HG02798 (cell line): ENCODE results near the gene PPIA.
"Not testable (repeated sequence)": the region's sequence is repeated elsewhere in the genome, so short reads cannot be mapped to it uniquely, and the experiment has no call there.

Experiments
- ATAC-seq: cut with Tn5 transposase; IDR thresholded peaks from one replicate; pipeline ENCODE4 v1.9.1; 2021; ENCODE audit warnings: mild to moderate bottlenecking; ENCODE audit not compliant: unreplicated experiment, poor library complexity

PPIA gene

DNA sequence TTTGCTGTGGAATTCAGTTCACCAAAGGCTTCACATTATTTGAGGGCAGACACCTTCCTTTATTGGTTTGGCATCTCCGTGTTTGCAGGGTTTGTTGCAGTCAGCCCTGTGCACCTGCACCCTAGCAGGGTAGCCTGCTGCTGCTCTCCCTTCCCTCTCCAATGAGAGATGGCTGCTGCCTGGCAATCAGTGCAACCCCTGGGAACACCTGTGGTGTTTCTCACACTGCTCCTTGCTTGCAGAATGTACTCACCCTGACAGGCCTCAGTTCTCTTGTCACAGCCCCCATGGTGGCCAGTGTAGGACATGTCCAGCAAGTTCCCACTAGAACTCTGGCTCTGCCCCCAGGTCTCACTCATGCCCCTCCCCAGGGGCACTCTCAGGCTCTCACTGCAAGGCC, 12.1 kb upstream of the PPIA start:
- no peak for ATAC-seq

GRCh38 chr7:44785218-44785617, 11.3 kb upstream of the PPIA start:
- ATAC-seq: not testable (repeated sequence)

GRCh38 chr7:44787041-44787440, 9.4 kb upstream of the PPIA start:
- ATAC-seq: no peak

DNA sequence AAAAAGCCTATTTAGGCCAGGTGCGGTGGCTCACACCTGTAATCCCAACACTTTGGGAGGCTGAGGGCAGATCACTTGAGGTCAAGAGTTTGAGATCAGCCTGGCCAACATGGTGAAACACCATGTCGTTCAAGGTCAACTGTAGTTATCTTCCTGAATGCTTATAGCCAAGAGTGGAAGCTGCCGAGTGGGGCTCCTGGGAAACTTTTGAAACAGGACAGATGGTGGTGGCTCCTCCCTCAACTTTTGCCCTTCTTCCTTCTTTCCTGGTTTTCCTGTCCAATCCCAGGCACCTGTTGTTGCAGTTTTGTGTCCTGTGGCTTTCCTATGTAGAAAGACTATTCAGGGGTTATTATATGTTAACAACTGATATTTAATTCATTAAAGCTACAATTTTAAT, 8.7 kb upstream of the PPIA start:
- no peak for ATAC-seq

DNA sequence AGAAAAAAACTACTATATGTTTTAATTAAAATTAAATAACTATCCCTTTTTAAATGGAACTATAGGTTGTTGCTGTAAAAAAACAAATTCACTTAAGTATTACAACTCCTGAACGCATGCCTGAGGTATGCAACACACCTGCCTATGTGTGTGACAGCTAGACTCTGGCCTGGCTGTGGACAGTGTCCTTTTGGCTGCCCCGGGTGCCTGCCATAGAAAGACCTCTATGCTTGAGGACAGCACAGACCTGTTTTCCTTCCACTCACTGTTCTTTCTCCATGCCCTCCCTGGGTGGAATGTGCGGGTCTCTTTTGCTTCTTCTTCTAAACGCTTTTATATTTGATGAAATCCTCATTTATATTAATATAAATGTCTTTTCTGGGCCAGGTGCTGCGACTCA, 6.5 kb upstream of the PPIA start:
- ATAC-seq: no peak

- ATAC-seq: no peak
These were observed 4.9 kb upstream of the PPIA start for GRCh38 chr7:44791278-44792219.

GRCh38 chr7:44793919-44794318, 2.6 kb upstream of the PPIA start:
- ATAC-seq: no peak

DNA sequence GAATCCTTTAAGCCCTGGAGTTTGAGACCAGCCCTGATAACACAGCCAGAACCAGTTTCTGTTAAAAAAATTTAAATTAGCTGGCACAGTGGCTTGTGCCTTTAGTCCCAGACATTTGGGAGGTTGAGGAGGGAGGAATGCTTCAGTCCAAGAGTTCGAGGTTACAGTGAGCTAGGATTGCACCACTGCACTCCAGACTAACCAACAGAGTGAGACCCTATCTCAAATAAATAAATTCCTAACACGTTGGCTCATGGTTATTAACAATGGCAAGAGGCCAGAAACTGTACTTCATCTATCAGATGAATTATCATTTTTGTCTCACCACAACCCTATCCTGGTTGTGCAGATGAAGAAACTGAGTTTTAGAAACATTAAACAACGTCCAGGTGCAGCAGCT, 2.1 kb upstream of the PPIA start:
- ATAC-seq: no peak

DNA sequence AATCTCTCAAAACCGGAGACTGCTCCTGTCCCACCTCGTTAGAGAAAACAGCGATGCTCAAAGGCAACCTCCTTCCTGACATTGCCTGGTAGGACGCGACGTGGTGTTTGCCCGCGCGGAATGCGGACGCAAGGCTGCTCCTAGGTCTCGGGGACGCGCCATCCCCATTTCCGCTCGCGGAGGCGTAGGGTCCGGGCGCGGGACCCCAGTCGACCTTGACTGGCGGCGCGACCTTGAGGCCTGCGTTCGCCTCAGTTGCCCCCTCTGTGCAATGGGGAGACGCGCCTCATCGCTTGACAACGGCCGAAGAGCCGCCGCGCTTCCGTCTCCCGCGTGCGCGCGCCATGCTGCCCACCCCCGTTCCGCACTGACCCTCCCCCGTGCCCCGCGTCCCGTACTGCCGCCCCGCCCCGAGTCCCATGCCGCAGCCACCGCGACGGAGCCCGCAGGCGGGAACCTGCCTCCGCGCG, 412 bp upstream of the PPIA start:
- ATAC-seq: peak; percentile 25

DNA sequence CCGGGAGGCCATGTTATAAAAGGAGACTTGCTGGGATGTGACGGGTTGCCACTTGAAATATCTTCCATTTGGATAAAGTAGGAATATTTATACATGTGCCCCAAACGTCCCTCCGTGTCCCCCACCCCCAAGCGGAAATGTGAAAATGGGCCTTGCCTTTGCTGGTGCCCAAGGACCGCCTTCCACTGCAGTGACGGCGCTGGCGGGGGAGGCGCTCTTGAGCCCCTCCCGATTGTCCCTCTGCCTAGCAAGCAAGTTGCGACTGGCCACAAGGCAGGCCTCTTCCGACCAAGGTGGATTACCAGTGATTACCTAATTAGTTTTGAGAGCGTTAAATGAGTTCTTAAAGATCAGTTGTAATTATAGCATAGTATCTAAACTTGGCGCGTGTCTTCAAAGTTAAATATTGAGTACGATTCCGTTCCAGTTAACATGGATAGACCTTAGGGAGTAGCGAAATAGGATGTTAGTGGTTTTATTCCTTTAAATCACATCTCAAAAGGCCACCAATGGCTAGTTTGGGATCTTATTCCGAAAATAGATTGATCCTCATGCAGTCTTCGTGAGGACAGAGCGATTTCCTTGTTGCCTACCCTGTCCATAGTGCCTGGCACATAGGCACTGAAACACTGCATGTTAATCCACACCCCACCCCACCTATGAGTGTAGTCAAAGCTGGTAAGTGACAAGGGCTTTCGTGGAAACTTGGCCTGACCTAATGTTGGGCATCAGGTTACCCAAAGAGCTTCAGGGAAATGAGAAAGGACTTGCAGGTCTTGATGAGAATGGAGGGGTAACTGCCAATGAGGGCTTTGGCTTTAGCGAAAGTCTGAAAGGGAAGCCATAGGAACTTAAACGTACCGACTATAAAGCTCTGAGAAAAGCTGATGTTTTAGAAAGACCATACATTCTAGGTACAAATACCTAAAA, 1.1 kb downstream of the PPIA start:
- peak; percentile 47 for ATAC-seq

DNA sequence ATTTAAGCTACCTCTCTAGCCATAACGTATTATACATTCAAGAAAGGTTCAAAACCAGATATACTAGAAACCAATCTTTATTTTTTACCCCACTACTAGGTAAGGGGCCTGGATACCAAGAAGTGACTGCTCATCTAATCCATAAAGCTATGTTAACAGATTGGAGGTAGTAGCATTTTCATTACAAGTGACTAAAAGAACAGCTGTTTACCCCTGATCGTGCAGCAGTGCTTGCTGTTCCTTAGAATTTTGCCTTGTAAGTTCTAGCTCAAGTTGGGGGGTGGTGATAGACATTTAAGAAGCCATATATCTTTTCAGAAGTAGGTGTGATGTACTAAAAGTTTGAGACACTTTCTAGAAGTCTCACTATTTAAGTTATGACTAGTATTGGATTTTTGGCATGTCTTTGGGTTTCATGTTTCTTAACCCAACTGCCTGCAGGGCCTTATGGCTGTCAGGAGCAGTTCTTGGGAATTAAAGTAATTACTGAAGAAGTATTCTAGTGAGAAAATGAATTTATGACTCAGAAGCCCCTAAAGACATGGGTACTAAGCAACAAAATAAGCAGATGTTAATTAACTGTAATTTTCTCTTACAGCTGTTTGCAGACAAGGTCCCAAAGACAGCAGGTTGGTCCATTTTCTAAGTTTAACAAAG, 2.3 kb downstream of the PPIA start:
- ATAC-seq: no peak

GRCh38 chr7:44799939-44800338, 3.5 kb downstream of the PPIA start:
- ATAC-seq: no peak

DNA sequence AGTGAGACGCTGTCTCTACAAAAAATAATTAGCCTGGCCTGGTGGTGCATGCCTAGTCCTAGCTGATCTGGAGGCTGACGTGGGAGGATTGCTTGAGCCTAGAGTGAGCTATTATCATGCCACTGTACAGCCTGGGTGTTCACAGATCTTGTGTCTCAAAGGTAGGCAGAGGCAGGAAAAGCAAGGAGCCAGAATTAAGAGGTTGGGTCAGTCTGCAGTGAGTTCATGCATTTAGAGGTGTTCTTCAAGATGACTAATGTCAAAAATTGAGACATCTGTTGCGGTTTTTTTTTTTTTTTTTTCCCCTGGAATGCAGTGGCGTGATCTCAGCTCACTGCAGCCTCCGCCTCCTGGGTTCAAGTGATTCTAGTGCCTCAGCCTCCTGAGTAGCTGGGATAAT, 5.4 kb downstream of the PPIA start:
- no peak for ATAC-seq

- no peak for ATAC-seq
These were observed 6.0 kb downstream of the PPIA start for GRCh38 chr7:44802418-44803025.

DNA sequence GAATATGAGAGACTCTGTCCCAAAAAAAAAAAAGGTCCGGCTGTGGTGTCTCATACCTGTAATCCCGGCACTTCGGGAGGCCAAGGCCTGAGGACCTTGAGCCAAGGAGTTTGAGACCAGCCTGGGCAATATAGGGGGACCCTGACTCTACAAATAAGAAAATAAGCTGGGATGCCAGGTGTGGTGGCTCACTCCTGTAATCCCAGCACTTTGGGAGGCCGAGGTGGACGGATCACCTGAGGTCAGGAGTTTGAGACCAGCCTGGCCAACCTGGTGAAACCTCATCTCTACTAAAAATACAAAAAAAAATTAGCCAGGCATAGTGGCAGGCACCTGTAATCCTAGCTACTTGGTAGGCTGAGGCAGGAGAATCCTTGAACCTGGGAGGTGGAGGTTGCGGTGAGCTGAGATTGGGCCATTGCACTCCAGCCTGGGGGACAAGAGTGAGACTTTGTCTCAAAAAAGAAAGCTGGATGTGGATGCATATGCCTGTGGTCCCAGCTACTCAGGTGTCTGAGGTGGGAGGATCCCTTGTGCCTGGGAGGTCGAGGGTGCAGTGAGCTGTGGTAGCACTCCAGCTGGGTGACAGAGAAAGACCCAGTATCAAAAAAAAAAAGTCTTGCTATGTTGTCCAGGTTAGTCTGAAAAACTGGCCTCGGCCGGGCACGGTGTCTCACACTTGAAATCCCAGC, 7.5 kb downstream of the PPIA start:
- ATAC-seq: not testable (repeated sequence)

DNA sequence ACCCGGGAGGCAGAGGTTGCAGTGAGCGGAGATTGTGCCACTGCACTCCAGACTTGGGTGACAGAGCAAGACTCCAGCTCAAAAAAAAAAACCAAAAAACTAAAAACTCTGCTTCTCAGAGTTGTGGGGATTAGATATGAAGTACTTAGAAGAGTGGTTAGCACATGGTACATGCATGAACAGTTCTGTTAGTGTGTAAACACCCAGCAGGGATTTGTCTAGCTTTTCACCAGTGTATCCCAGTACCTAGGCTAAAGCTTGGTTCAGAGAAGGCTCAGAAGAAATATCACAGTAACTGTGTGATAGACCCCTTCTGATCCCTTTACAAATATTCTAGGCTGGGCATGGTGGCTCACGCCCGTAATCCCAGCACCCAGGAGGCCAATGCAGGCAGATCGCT, 9.5 kb downstream of the PPIA start:
- ATAC-seq: no peak

DNA sequence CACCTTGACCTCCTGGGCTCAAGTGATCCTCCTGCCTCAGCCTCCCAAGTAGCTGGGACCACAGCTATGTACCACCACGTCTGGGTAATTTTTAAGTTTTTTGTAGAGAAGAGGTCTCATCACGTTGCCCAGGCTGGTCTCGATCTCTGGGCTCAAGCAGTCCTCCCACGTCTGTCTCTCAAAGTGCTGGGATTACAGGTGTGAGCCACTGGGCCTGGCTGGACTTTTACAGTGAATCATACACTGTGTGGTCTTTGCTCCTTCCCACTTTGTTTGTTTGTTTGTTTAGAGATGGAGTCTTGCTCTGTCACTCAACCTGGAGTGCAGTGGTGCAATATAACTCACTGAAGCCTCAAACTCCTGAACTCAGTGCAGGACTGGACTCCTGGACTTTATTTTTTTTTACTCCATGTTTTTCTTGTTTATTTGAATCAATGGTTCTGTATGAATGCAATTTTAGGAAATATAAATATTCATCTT, 12.5 kb downstream of the PPIA start:
- no peak for ATAC-seq

DNA sequence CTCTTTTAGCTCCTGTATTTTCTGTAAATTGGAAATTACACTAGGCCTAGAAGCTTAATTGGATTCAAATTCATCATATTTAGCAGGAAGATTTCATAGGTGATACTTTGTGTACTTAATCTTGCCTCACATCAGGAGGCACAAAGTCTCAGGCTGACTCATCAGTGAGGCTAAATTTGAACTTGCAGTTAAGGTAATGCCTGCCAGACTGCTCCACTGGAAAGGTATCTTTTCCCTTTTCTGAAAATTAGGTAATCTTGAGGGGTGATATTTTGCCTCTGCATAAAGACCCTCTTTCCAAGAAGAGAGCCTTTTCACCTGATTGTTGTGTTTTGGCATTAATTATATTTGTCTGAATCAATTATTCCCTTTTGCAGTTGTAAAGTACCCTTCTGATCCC, 14.6 kb downstream of the PPIA start:
- no peak for ATAC-seq

DNA sequence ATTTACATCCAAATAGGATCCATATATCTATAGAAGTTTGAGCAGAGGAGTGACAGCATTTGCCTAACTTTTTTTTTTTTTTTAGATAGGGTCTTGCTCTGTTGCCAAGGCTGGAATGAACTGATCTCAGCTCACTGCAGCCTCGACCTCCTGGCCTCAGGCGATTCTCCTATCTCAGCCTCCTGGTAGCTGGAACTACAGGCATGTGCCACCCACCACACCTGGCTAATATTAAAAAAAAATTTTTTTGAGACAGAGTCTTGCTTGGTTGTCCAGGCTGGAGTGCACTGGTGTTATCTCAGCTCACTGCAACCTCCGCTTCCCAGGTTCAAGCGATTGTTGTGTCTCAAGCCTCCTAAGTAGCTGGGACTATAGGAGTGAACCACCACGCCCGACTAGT, 15.1 kb downstream of the PPIA start:
- ATAC-seq: no peak
